Heart left ventricle (tissue), 16 donors: Measurements from ENCODE around the gene TRDN. TPM values are rescaled to one million over a fixed set of nuclear protein-coding genes. Genes with fewer than 3 reads are reported as not detected.
"Not testable (repeated sequence)": the region's sequence is repeated elsewhere in the genome, so short reads cannot be mapped to it uniquely, and the experiment has no call there.

Experiments used
- ATAC-seq, 4 donors: fragments of 200-7000 bp; cut with Tn5 transposase; one replicate each; pipeline ENCODE4 v1.9.1; 2020 to 2022; ENCODE audit warnings: moderate library complexity in 4 of 4, mild to moderate bottlenecking in 3 of 4, moderate number of reproducible peaks in 1 of 4
- DNase-seq, 5 donors: peaks; one replicate each; pipeline ENCODE4 v3.0.0-alpha.2; 2020
- H3K27ac ChIP-seq, 12 donors: fragments of 200-600 bp; sonication (generic) in 4 of 12; one replicate each; pipeline versions ENCODE4 v1.5.0 to v1.8.0; 2016 to 2022; ENCODE audit warnings: mild to moderate bottlenecking in 2 of 12
- H3K27me3 ChIP-seq, 9 donors: fragments of 200-600 bp; sonication (generic) in 2 of 9; one replicate each; pipeline versions ENCODE4 v1.5.1 to v1.8.0; 2016 to 2022; ENCODE audit warnings: mild to moderate bottlenecking in 3 of 9
- H3K36me3 ChIP-seq, 9 donors: fragments of 200-600 bp; sonication (generic) in 2 of 9; one replicate each; pipeline versions ENCODE4 v1.5.0 to v1.8.0; 2018 to 2022; ENCODE audit warnings: mild to moderate bottlenecking in 2 of 9
- H3K4me1 ChIP-seq, 12 donors: fragments of 200-600 bp; sonication (generic) in 4 of 12; one replicate each; pipeline versions ENCODE4 v1.5.0 to v1.8.0; 2016 to 2022; ENCODE audit warnings: mild to moderate bottlenecking in 3 of 12
- H3K4me3 ChIP-seq, 12 donors: fragments of 200-600 bp; sonication (generic) in 4 of 12; one replicate each; pipeline versions ENCODE4 v1.5.0 to v1.8.0; 2017 to 2022; ENCODE audit warnings: mild to moderate bottlenecking in 9 of 12, moderate library complexity in 4 of 12
- H3K9me3 ChIP-seq, 12 donors: fragments of 200-600 bp; sonication (generic) in 4 of 12; one replicate each; pipeline versions ENCODE4 v1.5.0 to v1.8.0; 2016 to 2022; ENCODE audit warnings: mild to moderate bottlenecking in 1 of 12
- CTCF ChIP-seq, 12 donors: fragments of 200-600 bp; sonication (generic) in 4 of 12; IDR thresholded peaks; one replicate each; pipeline versions ENCODE4 v1.5.0 to v1.8.0; 2018 to 2022; ENCODE audit warnings: antibody characterized with exemption in 12 of 12, mild to moderate bottlenecking in 5 of 12
- POLR2A ChIP-seq, 2 donors: fragments of 450-650 bp; IDR thresholded peaks; one replicate each; pipeline ENCODE4 v1.6.1; 2017; ENCODE audit warnings: antibody characterized with exemption in 2 of 2, mild to moderate bottlenecking in 2 of 2, moderate library complexity in 2 of 2
- WGBS, 4 donors: extraction: QIAGEN DNeasy Blood & Tissue Kit in 2 of 4; methylation state at CpG; one replicate each; pipeline versions ENCODE4 v1.1.5 to v1.1.7; 2013 to 2018; 5-methylcytosine and 5-hydroxymethylcytosine counted together
- intact Hi-C, 10 donors: fragments of 100-400 bp; cut with DNase I; formaldehyde crosslinking; loops; one replicate each; pipeline versions ENCODE4 v1.11.1 to v1.14.2; 2022
- polyA plus RNA-seq, 2 donors: library from polyadenylated mRNA; stranded (reverse); fragments of 200-250 nt; gene quantifications; one replicate each; pipeline ENCODE4 v1.2.3, GENCODE V29; 2013
- total RNA-seq, 9 donors: library from RNA; depleted of rRNA in 2 of 9; stranded (reverse); fragments of >200 nt in 2 of 9; fragmentation: NEBNext Ultra II Directional in 3 of 9; extraction: Animal tissue kit (Norgen Biotek cat#: 25700) in 3 of 9; gene quantifications; one replicate each; pipeline versions ENCODE4 v1.1.0 to v1.2.4, GENCODE V29; 2016 to 2023
- donor health status: ischemic (EF 13 %, LVEDD 7.1; RV severe dilation, severe dysfunction).
- donor health status: healthy with polysubstance abuse.
- donor health status: DM: no; HTN: yes; CAD: no.
- donor health status: DM: no; HTN: no; CAD: no.
- donor health status: ischemic (EF 25% LVEDD 6.9; RV normal size, moderate dysfunction).
- donor health status: ischemic (EF 25% LVEDD 5.7; RV mildly dilated, moderate dysfunction).
- donor health status: healthy.
- donor health status: DM: yes; HTN: yes; CAD: no.
- donor health status: ischemic (EF 35%, LVEDD 5.7; RV mildly dilated, moderate dysfunction).
- donor health status: nonischemic (EF 11% LVEDD 7.7; RV severe dilation, severe dysfunction).
- donor health status: DM: yes; HTN: yes; CAD: no.
- donor health status: PGD.
- donor health status: ischemic (EF 29% LVEDD 5.4; RV normal size, mild dysfunction).
- donor health status: nonischemic (EF 23%, LVEDD 6.1; RV moderate dilation, normal function).

Gene TRDN
- total and polyA plus RNA-seq, 11 donors = 39.0 to 577 (median 381) TPM

GRCh38 chr6:123240626-123241025, 396.1 kb downstream of the TRDN start:
- ATAC-seq = no peak
- Histone ChIP-seq H3K27me3 (no peaks in the 10 kb centered on the region), H3K9me3 (peaks cover 0 to 21% (median 2%) of the 10 kb centered on the region in 12 donors), H3K27ac (no peak overlapping the region), H3K36me3 (no peaks in the 10 kb centered on the region), H3K4me3 (no peak overlapping the region), H3K4me1 (no peaks in the 10 kb centered on the region)
- WGBS, 4 donors = 47 to 71% (median 64%) methylated on average over 1 of the region's 1 CpG
- intact Hi-C loops = no loop called here
- TF ChIP-seq CTCF (IDR thresholded peaks at IDR 0.05) (no peak), POLR2A (IDR thresholded peaks at IDR 0.05) (no peak)
- DNase-seq = no peak

- DNase-seq = no peak
- no peak for TF ChIP-seq CTCF (IDR thresholded peaks at IDR 0.05)
- no peak for TF ChIP-seq POLR2A (IDR thresholded peaks at IDR 0.05)
- no peaks in the 10 kb centered on the region for H3K9me3 ChIP-seq
- 74 to 79% (median 77%) methylated on average over 4 of the region's 4 CpGs for WGBS, 4 donors
- intact Hi-C loops = no loop called here
- H3K27me3 ChIP-seq = no peaks in the 10 kb centered on the region
- H3K4me3 ChIP-seq = no peak overlapping the region
- no peaks in the 10 kb centered on the region for H3K4me1 ChIP-seq
- no peaks in the 10 kb centered on the region for H3K36me3 ChIP-seq
- no peak for ATAC-seq
- H3K27ac ChIP-seq = no peak overlapping the region
These were observed 403.4 kb downstream of the TRDN start for GRCh38 chr6:123233336-123233735.

GRCh38 chr6:123227789-123228188, 409.0 kb downstream of the TRDN start:
- H3K27me3 ChIP-seq, H3K4me3 ChIP-seq, intact Hi-C loops, DNase-seq, H3K4me1 ChIP-seq, H3K9me3 ChIP-seq, H3K36me3 ChIP-seq, H3K27ac ChIP-seq: not testable (repeated sequence)
- 20 to 32% (median 29%) methylated on average over 2 of the region's 2 CpGs for WGBS, 4 donors
- peak in 3 of 4 donors; percentile 80 to 96 (median 83) for ATAC-seq

- no peak overlapping the region for H3K27ac ChIP-seq
- 42 to 63% (median 47%) methylated on average over 3 of the region's 3 CpGs for WGBS, 4 donors
- TF ChIP-seq CTCF (IDR thresholded peaks at IDR 0.05) = no peak
- no peak for TF ChIP-seq POLR2A (IDR thresholded peaks at IDR 0.05)
- intact Hi-C loops = no loop called here
- peaks cover 0 to 7% (median 0%) of the 10 kb centered on the region in 12 donors for H3K4me1 ChIP-seq
- no peaks in the 10 kb centered on the region for H3K9me3 ChIP-seq
- DNase-seq (no peak), ATAC-seq (no peak)
- no peaks in the 10 kb centered on the region for H3K36me3 ChIP-seq
- no peaks in the 10 kb centered on the region for H3K27me3 ChIP-seq
- no peak overlapping the region for H3K4me3 ChIP-seq
These were observed 410.4 kb downstream of the TRDN start for GRCh38 chr6:123226398-123226797.

- Histone ChIP-seq H3K27ac (no peak overlapping the region), H3K36me3 (no peaks in the 10 kb centered on the region), H3K4me1 (peaks cover 0 to 7% (median 0%) of the 10 kb centered on the region in 12 donors), H3K9me3 (no peaks in the 10 kb centered on the region), H3K27me3 (no peaks in the 10 kb centered on the region), H3K4me3 (no peak overlapping the region)
- no peak for TF ChIP-seq CTCF (IDR thresholded peaks at IDR 0.05)
- DNase-seq = no peak
- intact Hi-C loops = no loop called here
- ATAC-seq = no peak
These were observed 412.7 kb downstream of the TRDN start for GRCh38 chr6:123224077-123224476.
